GM19372 (cell line): ENCODE results near the gene EXOC4.

Source experiments
- ATAC-seq: cut with Tn5 transposase; IDR thresholded peaks from one replicate; pipeline ENCODE4 v1.9.1; 2021; ENCODE audit warnings: mild to moderate bottlenecking, low read depth, moderate library complexity; ENCODE audit not compliant: unreplicated experiment

The EXOC4 gene

DNA sequence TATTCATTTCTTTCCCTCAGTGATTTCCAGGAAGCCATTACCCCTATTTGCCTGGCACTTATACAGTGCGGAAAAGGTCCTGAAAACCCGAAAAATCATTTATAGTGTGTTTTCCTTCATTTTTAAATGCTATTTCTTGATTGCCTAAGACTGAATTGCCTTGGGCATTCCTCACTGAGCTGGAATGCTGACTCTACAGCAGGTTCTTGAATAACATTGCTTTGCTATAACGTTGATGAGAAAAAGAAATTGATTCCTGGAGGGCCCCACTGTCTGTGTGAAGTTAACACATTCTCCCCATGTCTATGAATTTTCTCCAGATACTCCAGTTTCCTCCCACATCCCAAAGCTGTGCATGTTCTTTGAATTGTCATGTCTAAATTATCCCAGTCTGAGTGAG is 308.5 kb downstream of the EXOC4 start:
- no peak for ATAC-seq

DNA sequence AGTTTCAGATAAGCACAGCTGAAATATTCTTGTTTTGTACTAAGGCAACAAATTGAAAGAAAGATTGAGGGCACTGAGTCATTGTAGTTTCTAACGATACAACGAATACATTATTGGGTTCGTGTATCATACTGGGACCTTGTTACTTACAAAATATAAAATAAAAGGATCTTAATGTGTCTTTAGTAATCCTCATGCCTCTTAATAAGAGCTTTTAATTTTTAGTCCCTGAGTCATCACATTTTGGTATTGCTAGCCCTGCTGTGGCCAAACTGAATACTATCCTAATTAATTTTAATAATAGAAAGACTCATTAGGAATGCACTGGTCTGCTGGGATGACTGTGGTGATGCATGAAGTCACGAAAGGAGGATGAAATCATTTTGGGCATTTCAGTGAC is 309.7 kb downstream of the EXOC4 start:
- ATAC-seq = no peak

DNA sequence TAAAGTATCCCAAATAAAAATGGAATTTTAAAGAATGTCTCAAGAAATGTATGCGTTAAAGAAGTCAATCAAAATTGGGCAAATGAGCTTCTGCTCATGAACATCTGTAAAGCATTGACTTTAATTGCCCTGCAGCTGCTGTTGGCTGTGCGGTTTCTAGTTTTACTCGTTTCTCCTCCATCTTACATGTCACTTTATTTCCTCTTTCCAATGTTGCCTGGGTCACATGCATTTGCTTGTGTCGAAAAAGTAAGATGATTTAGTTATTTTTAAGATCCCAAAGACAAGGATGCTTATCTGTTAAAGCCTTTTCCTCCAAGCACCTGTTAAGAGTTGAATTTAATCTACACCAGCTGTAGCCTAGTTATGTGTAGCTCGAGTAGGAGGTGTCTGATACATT is 310.4 kb downstream of the EXOC4 start:
- ATAC-seq = no peak

DNA sequence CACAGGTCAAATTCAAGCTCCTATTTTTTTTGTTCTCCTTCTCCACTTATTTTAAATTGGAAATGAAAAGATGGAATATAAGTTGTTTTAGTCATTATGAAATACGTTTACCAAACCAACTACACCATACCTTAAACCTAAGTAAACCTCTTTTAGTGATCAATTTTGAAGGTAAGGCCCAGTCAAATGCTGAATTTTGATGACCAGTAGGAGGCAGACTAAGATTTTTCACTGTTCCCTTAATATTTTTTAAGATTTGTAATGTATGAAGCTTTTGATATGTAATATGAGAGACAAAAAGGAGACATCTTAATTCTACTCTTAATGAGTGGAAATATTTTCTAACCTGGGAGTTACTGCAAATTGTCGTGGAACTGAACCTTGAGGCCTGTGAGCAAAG is 311.6 kb downstream of the EXOC4 start:
- no peak for ATAC-seq

DNA sequence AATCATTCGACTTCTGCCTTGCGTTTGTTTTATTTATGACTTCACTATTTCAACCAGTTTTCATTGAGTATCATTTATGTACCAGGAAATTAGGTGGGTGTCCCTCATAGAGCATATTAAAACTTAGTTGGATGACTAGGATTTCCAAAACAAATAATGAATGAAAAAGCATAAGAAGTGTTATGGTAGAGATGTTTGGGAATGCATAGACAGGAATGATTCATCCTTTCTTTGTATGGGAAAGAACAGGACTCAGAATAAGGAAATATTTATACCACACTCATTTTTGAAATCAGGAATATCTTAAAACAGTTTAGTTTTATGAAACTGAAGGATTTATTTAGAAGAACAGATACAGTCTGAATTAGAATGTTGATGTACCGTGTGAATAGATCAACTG is 315.7 kb downstream of the EXOC4 start:
- no peak for ATAC-seq

DNA sequence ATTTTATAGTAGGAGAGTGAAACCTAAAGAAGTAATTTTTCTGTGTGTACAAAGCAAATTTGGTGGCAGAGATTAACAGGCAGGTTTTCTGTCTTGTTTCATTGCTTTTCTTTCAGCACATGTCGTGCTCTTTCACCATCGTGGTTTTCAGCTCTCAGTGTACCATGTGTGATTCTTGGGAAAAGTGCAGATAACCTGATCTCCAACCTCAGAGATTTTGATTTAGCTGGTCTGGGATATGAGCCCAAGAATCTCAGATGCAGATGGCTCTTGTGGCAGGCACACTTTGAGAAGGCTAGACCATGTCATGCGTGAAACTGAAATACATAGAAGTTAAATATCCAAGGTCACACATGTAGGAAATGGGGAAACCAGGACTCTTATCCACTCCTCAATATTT is 317.4 kb downstream of the EXOC4 start:
- no peak for ATAC-seq

DNA sequence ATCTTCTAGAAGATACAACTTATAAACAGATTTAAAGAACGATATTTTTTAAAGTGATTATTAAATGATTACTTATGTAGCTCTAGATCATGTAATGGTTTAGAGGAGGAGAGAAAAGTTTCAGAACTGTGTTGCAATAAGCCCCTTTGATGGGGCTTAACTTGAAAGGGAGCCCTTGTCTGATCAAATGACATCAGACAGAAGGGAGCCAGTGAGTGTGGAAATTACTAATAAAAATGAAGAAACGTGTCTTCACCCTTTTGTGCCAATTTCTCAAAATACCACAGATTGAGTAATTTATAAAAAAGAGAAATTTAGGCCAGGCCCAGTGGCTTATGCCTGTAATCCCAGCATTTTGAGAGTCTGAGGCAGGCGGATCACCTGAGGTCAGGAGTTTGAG is 318.2 kb downstream of the EXOC4 start:
- ATAC-seq = no peak

DNA sequence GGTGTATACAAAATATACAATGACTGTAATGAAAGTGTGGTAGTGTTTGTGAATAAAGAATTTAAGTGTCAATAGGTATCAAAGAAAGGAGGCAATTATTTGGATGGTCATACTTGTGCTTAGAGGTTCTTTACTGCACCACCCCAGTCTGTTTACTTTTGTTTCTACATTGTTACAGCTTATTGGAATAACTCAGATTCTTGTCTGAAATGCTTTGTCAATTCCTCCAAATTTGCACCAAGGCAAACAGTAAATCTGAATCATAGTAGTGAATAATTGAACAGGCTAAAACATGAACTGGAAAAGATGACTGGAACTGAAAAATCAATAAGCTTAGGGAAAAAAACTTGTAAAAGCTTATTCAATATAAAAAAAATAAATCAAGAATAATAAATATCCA is 319.2 kb downstream of the EXOC4 start:
- ATAC-seq = no peak

DNA sequence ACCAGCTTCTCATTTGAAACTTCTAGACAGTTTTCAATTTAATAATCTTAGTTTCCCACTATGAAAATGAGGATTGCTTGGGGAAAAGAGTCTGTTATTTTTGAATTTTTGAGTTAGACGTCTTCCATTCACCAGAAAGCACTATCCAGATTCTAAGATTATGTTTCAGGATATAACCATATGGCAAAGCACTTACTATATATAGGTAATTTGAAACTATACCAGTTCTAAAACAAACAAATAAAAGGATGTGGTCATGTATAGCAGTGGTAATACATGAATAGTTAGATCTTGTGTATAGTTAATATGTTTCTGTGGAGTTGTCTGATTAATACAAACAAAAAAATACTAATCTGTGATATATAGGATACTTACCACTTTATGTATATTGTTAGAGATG is 320.0 kb downstream of the EXOC4 start:
- ATAC-seq = no peak

DNA sequence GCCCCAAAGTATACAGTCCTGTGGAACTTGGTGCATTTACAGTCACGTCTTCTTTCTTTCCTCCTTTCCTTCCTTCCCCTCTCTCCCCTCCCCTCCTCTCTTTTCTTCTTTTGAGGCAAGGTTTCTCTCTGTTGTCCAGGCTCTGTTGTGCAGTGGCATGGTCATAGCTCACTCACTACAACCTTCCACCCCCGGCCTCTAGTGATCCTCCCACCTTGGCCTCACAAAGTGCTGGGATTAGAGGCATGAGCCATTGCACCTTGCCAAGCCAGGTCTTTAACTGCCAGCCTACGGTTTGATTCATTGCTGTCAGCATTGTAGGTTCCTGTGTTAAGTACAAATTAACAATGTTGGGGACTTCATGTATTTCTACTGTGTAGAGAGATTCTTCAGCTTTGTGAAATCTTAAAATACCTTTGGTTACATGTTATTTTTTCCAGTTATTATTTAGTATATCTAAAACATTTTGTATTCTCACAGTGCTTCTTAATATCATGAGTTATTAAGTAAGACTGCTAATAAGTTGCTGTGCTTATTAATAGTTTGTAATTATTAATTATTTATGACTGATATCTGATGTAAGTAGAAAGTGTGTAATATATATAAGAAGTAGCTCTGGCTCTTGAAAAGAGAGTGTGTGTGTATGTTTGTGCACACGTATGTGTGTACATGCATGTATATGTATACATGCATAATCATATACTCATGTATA is 320.8 kb downstream of the EXOC4 start:
- no peak for ATAC-seq

DNA sequence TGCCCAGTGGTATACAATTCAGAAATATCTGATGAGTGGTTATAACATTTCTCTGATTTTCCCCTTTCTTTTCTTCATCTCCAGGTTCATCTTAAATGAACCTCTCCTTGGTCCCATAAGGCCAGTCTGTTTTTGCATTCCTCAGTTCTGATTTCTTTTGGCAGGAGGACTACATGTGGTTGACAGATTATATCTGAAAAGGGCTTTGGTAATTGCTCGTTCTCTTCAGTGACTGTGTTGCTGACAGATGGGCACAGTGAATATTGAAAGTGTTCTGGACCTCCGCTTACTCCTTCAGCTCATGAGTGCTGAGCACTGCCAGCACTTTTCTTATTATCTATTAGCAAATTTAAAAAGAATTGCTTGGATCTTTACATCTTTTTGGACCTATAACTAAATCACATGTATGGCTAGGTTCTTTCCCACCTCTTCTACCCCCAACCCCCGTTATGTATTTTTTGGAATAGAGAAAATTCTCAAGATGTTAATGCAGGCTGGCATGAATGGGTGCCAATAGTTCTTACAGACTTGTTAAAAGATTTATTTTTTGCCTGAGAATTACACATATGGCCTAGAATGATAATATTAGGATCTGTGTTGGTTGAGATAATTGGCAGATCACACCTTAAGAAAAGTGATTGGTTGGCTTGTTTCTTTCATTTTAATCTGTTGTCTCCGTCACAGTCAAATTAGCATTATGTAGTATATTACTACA is 323.0 kb downstream of the EXOC4 start:
- ATAC-seq = no peak

DNA sequence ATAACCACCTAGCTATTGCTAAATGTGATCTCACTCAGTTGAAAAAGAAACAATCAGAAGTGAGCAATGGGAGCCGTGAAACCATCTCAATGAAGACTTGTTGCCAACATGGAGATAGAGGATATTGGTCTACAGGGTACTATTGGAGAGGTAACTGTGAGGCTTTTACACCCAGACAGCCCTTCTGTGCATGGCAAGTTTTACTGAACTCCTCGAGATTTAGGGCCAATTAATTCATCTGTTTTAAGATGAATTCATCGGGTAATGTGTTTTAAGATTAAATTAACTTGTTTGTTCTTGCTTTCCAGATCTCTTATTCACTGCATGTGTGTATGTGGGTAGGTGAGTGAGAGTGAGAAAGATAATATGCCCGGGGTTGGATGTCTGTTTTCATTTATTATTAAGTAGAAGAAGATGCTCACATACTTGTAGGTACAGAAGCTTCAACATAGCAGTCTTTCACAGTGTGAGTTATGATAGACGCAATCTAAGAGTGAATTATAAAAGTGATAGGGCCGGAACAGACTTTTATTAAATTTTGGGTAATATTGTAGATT is 323.8 kb downstream of the EXOC4 start:
- ATAC-seq = no peak

DNA sequence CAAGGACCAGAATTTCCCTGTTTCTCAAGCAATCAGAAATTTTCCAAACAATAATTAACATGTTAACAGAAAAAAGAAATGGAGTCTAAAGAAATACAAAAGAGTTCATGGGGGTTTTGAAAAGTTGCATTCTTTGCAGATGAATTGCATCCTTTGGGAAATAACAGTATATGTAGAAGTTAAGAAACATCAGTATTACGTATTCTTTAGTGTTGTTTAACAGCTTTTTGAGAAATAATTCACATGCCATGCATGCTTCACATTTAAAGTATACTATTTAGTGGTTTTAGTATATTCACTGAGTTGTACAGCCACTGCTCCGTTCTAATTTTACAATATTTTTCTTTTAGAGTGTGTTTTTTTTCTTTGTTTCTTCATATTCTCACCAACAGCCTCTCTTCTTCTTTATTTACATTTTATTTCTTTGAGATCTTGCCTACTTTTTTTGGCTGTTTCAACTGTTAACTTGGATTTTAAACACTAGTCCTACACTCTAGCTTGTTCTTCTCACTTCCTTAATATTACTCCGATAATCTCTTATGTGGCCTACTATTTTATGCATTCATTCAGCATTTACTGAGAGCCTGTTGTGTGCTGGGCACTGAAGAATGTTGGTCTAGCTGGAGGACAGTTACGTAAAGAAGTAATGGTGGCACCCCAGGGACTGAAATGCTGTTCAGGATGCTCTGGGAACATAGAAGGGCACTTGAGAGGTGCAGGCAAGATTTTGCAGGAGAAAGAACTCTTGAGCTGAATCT is 330.1 kb downstream of the EXOC4 start:
- no peak for ATAC-seq

DNA sequence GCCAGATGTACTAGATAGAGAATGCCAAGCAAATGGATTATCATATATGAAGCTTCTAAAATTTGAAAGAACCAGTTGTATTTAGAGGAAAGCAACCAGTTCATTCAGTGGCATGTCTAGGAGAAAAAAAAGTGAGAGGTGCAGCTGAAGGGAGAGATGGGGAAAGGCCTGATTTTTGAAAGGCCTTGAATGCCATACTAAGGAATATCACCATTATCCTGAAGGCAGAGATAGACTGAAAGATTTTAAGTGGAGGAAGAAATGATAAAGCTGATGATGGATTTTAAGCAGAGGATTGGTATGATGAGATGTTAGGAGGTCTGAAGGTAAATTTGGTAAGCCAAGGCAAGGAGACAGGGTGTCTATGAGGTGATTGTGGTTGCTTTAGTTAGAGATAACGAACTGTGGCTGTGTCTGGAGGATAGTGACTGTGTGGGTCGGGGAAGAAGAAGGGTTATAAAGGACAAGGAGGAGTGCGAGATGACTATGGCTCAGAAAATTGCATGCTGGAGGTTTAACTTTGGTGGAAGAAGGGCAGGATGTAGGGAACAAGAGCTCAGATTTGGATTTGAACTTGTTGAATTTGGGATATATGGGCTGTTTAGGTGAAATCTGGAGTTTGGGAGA is 330.8 kb downstream of the EXOC4 start:
- ATAC-seq = no peak

DNA sequence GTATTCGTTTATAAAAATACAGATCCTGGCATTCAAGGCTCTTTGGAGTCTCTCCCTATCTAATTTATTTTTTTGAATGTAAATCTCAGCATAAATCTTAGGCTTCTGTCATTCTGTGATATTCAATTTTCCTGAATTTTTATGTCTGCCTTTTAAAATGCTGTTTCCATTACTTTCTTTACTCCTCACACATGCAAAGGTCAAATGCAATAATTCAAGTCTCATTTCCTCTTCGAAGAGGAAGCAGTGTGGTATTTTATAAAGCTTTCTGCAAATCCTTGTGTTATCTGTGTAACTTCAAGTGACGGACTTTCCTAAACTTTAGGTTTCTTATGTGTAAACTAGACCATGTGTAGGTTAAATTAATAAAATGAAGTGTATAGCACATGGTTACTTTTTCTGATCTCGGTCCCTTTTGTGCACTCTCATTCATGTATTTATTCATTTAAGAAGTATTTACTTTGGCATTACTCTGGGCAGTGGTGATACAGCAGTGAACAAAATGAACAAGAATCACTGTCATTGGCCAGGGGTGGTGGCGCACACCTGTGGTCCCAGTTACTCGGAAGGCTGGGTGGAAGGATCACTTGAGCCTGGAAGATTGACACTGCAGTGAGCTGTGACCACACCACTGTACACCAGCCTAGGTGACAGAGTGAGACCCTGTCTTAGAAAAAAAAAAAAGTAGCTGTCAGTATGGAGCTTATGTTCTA is 332.2 kb downstream of the EXOC4 start:
- no peak for ATAC-seq

DNA sequence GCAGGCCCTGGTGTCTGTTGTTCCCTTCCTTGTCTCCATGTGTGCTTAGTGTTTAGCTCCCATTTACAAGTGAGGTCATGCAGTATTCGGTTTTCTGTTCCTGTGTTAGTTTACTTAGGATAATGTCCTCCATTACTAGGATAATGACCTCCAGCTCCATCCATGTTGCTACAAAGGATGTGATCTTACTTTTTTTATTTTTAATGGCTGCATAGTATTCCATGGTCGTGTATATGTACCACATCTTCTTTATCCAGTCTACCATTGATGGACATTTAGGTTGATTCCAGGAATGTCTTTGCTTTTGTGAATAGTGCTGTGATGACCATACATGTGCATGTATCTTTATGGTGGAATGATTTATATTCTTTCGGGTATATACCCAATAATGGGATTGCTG is 333.4 kb downstream of the EXOC4 start:
- ATAC-seq = no peak

DNA sequence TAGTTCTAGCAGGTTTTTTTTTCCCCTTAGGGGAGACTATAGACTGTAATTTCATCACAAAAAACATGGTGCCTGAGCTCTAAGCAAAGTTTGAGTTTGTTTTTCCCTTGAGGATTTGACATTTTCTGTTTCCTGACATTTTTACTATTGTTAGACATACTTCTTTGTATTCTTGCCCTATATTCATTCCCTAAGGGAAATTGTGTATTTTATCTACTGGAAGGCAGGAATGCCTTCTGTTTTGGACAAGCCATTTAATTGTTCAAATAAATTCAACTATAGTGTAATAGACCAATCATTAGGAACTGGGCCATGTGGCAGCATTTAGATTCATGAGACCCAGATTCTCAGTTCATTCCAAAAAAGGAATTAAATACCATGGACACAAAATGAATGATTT is 335.0 kb downstream of the EXOC4 start:
- no peak for ATAC-seq

DNA sequence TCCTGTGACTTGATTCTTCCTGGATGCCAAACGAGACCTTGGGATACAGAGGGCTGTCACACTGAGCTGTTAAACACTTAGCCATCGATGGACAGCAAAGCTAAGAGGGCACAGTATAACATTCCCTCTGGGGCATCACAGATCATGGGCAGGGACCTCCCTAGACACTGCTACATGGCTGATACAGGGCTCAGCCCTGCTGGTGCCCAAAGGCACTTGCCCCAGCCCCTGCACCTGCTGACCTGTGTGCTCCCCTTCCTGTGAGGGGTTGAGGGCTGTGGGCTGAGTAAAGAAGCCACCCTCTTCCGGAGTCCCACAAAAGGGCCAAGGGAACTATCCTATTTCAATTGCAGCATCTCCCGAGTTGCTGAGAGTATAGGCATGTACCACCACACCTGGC is 337.9 kb downstream of the EXOC4 start:
- no peak for ATAC-seq

DNA sequence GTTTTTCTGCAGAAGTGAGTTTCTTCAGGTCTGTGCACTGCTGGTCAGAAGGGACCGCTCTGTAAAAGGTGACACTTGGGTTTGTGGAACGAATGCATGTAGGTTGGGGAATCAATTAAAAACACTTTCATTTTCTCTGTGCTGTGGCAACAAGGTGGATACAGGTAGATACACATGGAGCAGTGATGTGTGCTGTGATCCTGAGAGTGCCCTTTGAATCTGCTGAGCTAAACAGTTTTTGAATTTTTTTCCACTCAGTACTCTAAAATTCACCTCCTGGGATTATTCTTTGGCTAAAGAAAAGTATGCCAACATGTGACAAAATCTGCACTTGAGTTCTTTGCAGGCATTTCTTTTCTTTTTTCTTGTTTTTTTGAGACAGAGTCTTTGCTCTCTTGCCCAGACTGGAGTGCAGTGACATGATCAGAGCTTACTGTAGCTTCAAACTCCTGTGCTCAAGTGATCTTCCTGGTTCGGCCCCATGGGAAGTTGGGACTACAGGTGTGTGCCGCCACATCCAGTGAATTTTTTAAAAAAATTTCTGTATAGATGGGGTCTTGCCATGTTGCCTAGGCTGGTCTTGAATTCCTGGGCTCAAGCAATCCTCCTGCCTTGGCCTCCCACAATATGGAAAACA is 338.9 kb downstream of the EXOC4 start:
- ATAC-seq = no peak

DNA sequence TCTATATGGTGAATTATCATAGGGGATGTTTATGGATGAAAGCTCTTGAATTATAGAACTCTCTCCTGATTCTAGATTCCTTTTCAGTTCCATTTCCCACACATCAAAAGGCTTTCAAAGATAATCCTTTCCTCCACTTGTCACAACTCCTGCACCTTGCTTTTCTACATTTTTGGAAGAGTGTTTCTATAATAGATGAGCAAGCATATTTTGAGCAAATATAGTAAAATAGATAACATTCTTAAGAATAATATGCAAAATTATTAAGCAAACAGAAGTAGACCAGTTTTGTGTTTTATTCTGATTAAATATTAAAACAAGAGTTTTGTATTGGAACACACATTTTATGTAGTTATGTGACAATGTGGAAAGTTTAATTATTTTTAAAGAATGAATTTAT is 340.7 kb downstream of the EXOC4 start:
- no peak for ATAC-seq
